GM10248 (cell line): ENCODE results near the gene CCDC63.
A peak's percentile ranks its signal among the peaks of the same experiment; 100 is the strongest.

Source experiments
- CTCF ChIA-PET: fragments of 300-600 bp; sonication (Branson Sonifier 250); formaldehyde crosslinking; extraction: SDS; loops from one replicate; lab custom pipeline; 2021; ENCODE audit warnings: antibody characterized with exemption; lab: Yijun Ruan, JAX
- POLR2A ChIA-PET: fragments of 350-650 bp; sonication (Branson Sonifier 250); formaldehyde crosslinking; extraction: SDS; loops from one replicate; lab custom pipeline; 2020; ENCODE audit warnings: antibody characterized with exemption; lab: Yijun Ruan, JAX
- DNase-seq: peaks from one replicate; pipeline ENCODE4 v3.0.0; 2012; ENCODE audit errors: extremely low spot score
- CTCF ChIP-seq: IDR thresholded peaks from 2 replicates; pipeline ENCODE4 v1.5.1; 2012; ENCODE audit warnings: mild to moderate bottlenecking, low read depth; ENCODE audit errors: extremely low read depth, missing control alignments, control extremely low read depth

CCDC63 gene

GRCh38 chr12:110846615-110847566 lies at the start of gene CCDC63:
CCDC63 (plus strand) TSS chr12:110846987; CDS start chr12:110852955, 5,968 bp downstream.
- ChIA-PET CTCF (interaction anchor here (0.7 to 2.9 kb wide), 10 partner anchors 11 to 415 kb away, joined by 3 to 8 read pairs (median 4); partner anchors contain the start of gene ARPC3), POLR2A (interaction anchor here (0.6 kb wide), 1 partner anchor 488 kb away, joined by 4 read pairs; no protein-coding TSS in a partner anchor)
- peak; percentile 72 for TF ChIP-seq CTCF
- peak; percentile 63 for DNase-seq

- CTCF ChIA-PET: no interaction called here
- POLR2A ChIA-PET: no interaction called here
- TF ChIP-seq CTCF: no peak
- no peak for DNase-seq
These were observed 48.3 kb upstream of the CCDC63 start for GRCh38 chr12:110798461-110798860.

- CTCF ChIA-PET: no interaction called here
- POLR2A ChIA-PET: no interaction called here
- DNase-seq: no peak
- no peak for TF ChIP-seq CTCF
These were observed 44.3 kb upstream of the CCDC63 start for GRCh38 chr12:110802489-110802888.

- ChIA-PET CTCF (interaction anchor here (0.6 to 1.1 kb wide), 3 partner anchors 9 to 22 kb away, joined by 3 read pairs; no protein-coding TSS in a partner anchor), POLR2A (no interaction called here)
- no peak for TF ChIP-seq CTCF
- DNase-seq: no peak
These were observed 42.4 kb upstream of the CCDC63 start for GRCh38 chr12:110804406-110804805.

- ChIA-PET CTCF (no interaction called here), POLR2A (interaction anchor here (0.6 kb wide), 1 partner anchor 194 kb away, joined by 8 read pairs; the partner anchor contains the start of gene TCTN1)
- TF ChIP-seq CTCF: no peak
- DNase-seq: no peak
These were observed 39.1 kb upstream of the CCDC63 start for GRCh38 chr12:110807640-110808039.

GRCh38 chr12:110809149-110809548 lies 37.6 kb upstream of the CCDC63 start:
- ChIA-PET CTCF (no interaction called here), POLR2A (no interaction called here)
- TF ChIP-seq CTCF: no peak

More at GRCh38 chr12:110809149-110809548, 37.6 kb upstream of the CCDC63 start:
- no peak for DNase-seq
